ENCODE results near the gene EFCC1. TPM values are rescaled to one million over a fixed set of nuclear protein-coding genes. Genes with fewer than 3 reads are reported as not detected.

The EFCC1 gene
- total RNA-seq, 1 donor from 2014 or later = not detected

DNA sequence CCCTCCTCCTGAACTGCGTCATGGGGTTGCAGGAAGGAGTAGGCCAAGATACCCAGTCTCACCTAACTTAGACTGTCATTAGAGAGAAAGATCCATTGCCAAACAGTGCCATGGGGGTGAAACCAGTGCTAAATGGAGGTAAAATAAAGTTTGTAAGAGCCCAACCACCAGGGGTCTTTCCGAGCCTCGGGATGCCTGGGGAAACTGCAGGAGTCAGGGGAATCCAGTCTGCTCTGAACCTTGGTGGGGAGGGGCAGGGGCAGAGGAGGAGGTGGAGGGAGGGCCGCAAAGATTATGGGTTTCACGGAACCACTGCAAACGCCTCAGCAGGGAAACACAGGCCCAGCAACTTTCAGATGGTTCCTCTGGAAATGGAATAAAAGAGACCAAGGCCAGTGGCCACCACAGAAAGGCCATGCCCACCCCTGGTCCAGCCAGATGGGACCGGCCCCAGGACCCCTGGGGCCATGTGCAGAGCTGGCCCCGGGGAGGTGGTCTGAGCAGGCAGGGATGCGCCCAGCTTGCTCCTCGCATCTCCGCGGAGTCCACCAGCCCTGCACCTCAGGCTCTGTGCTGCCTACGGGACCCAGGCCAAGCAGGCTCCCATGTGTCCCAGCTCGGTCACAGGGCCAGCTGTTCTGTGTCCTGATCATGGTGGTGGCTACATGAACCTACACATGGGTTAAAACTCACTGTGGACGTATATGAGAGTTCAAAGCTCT, 39.6 kb downstream of the EFCC1 start:
- Histone ChIP-seq H3K27me3 (ENCODE audit: control insufficient read depth, insufficient read depth, low read length) (peaks cover 34% of the 10 kb centered on the region), H3K36me3 (ENCODE audit: control insufficient read depth, insufficient read depth, low read length) (no peaks in the 10 kb centered on the region), H3K4me3 (ENCODE audit: low read depth, low read length) (no peak overlapping the region)
- DNase-seq (ENCODE audit: low read depth) = no peak
- TF ChIP-seq, protein P1, sequence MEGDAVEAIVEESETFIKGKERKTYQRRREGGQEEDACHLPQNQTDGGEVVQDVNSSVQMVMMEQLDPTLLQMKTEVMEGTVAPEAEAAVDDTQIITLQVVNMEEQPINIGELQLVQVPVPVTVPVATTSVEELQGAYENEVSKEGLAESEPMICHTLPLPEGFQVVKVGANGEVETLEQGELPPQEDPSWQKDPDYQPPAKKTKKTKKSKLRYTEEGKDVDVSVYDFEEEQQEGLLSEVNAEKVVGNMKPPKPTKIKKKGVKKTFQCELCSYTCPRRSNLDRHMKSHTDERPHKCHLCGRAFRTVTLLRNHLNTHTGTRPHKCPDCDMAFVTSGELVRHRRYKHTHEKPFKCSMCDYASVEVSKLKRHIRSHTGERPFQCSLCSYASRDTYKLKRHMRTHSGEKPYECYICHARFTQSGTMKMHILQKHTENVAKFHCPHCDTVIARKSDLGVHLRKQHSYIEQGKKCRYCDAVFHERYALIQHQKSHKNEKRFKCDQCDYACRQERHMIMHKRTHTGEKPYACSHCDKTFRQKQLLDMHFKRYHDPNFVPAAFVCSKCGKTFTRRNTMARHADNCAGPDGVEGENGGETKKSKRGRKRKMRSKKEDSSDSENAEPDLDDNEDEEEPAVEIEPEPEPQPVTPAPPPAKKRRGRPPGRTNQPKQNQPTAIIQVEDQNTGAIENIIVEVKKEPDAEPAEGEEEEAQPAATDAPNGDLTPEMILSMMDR (IDR thresholded peaks at IDR 0.05; ENCODE audit: insufficient read depth, low read length, poor library complexity, severe bottlenecking) = no peak

DNA sequence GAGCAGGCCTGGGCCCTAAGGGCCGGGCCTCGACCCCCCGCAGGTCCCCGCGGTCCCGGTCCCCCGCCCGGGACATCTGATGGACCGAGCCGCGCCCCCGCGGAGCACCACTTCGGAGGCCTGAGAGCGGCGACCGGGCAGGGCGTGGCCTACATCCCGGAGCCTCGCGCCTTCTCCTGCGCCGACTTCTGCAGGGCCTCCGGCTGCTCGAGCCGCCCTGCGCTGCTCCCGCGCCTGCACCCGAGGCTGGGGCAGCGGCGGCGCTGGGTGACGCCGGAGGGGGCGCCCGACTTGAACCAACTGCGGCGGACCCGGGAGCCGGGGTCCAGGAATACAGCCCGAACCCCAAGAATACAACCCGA, 44.6 kb downstream of the EFCC1 start:
- no peaks in the 10 kb centered on the region for H3K36me3 ChIP-seq (ENCODE audit: control insufficient read depth, insufficient read depth, low read length)
- no peak overlapping the region for H3K4me3 ChIP-seq (ENCODE audit: low read depth, low read length)
- no peak for DNase-seq (ENCODE audit: low read depth)
- H3K27me3 ChIP-seq (ENCODE audit: control insufficient read depth, insufficient read depth, low read length) = peaks cover 26% of the 10 kb centered on the region
- TF ChIP-seq, protein P1 (IDR thresholded peaks at IDR 0.05; ENCODE audit: insufficient read depth, low read length, poor library complexity, severe bottlenecking) = no peak

DNA sequence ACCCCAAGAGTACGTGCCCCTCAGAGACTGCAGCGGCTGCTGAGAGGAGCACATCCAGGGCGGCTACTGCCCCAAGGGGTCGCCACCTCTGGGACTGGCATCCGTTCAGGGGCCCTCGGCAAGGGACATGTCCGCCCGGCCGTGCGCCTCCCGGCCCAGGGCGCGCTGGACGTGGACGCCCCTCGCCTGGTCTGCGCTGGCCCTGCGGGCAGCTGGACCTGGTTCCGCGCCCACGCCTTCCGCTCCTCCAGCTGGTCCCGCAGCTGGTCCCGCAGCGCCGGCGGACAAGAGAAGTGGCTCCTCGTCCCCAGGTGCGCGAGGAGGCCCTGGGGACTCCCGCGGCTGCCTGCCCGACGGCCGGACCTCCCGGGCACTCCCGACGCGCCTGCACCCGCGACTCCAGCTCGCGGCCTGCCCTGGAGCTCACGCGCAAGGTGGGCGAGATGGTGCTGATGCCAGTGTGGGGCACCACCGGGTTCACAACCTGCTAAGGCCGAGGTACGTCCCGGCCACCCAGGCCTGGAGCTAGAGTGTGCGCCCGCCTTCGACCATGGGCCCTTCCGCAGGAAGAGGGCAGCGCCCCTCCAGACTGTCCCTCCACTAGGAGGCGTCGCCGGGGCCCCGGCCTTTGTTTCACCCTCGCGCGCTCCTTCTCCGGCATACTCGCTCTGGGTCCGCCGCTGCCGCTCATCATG, 45.1 kb downstream of the EFCC1 start:
- TF ChIP-seq, protein P1 (IDR thresholded peaks at IDR 0.05; ENCODE audit: insufficient read depth, low read length, poor library complexity, severe bottlenecking) = no peak
- Histone ChIP-seq H3K36me3 (ENCODE audit: control insufficient read depth, insufficient read depth, low read length) (no peaks in the 10 kb centered on the region), H3K4me3 (ENCODE audit: low read depth, low read length) (no peak overlapping the region), H3K27me3 (ENCODE audit: control insufficient read depth, insufficient read depth, low read length) (peaks cover 23% of the 10 kb centered on the region)
- no peak for DNase-seq (ENCODE audit: low read depth)

DNA sequence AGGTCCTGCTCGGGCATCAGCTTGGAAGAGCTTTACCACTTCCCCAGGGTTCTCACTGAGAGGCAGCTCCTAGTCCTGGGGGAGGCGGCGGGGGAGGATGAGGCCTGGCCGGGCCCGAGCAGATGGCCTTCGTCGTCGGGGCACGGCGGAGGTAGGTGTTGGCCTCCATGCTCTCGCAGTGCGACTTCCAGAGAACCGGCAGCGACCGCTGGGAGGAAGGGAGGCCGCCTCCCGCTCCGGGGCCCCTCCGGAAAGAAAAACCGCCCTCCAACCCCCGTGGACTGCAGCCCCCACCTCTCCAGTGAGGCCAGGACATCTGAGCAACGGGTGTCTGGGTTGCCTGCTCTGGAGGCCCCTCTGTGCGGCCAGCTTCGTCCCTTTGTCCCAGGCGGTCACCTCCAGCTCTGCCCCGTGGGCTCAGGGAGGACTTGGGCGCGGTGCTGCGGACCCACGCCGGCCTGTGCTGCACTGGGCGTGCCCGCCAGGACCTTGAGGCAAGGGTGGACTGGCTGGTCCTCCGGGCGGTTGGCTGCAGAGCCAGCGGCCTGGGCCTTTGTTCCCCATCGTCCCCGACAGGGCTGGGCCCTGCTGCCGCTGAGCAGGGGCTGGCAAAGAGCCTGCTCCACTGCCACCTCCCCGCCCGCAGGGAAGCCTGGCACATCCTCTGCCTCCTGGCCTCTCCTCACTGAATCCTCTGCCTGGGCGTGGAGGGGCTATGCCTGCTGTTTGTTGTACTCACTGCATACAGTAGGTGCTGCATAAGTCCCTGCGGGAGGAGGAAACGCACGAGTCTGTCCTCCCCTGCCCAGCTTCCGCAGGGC, 45.8 kb downstream of the EFCC1 start:
- H3K27me3 ChIP-seq (ENCODE audit: control insufficient read depth, insufficient read depth, low read length) = peaks cover 23% of the 10 kb centered on the region
- TF ChIP-seq, protein P1 (IDR thresholded peaks at IDR 0.05; ENCODE audit: insufficient read depth, low read length, poor library complexity, severe bottlenecking) = no peak
- H3K36me3 ChIP-seq (ENCODE audit: control insufficient read depth, insufficient read depth, low read length) = no peaks in the 10 kb centered on the region
- DNase-seq (ENCODE audit: low read depth) = no peak
- H3K4me3 ChIP-seq (ENCODE audit: low read depth, low read length) = no peak overlapping the region

DNA sequence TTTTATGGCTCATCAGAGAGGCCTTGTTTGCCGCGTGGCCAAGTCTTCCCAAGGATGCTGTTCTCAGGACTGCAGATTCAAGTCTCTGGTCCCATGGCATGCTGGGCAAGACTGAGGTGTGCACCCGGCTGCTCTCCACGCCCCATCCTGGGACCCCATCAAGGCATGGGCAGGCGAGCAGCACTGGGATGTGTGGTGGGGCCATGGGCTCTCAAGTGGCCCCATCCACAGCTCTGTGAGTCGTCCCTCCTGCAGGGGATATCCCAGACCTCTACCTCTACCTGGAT, 46.4 kb downstream of the EFCC1 start:
- Histone ChIP-seq H3K4me3 (ENCODE audit: low read depth, low read length) (no peak overlapping the region), H3K27me3 (ENCODE audit: control insufficient read depth, insufficient read depth, low read length) (peaks cover 23% of the 10 kb centered on the region), H3K36me3 (ENCODE audit: control insufficient read depth, insufficient read depth, low read length) (no peaks in the 10 kb centered on the region)
- TF ChIP-seq, protein P1 (IDR thresholded peaks at IDR 0.05; ENCODE audit: insufficient read depth, low read length, poor library complexity, severe bottlenecking) = no peak
- no peak for DNase-seq (ENCODE audit: low read depth)

Measured in kidney epithelial cell (primary cell).